AG04449 (cell line): Measurements from ENCODE around the gene PDZD4.

ENCODE experiments used
- CTCF ChIA-PET: fragments of 350-600 bp; formaldehyde crosslinking; extraction: SDS; loops from one replicate; lab custom pipeline; 2021; ENCODE audit warnings: antibody characterized with exemption; lab: Yijun Ruan, JAX
- POLR2A ChIA-PET: fragments of 400-600, 350-600 bp; formaldehyde crosslinking; extraction: SDS; loops from one replicate; lab custom pipeline; 2020; ENCODE audit warnings: antibody characterized with exemption, inconsistent platforms; lab: Yijun Ruan, JAX
- DNase-seq: peaks from one replicate; pipeline ENCODE4 v3.0.0-alpha.2; 2010; ENCODE audit warnings: low read depth, low spot score
- H3K4me3 ChIP-seq: 2 replicates; pipeline ENCODE4 v1.5.1; 2011; ENCODE audit warnings: low read depth, mild to moderate bottlenecking, control low read depth, low read length
- TF ChIP-seq, protein P1 (sequence below): IDR thresholded peaks from one replicate; pipeline ENCODE4 v1.5.1; 2011; ENCODE audit warnings: mild to moderate bottlenecking, moderate library complexity, low read length, control low read depth, inconsistent platforms; ENCODE audit not compliant: insufficient read depth; ENCODE audit errors: missing control alignments

Gene PDZD4

DNA sequence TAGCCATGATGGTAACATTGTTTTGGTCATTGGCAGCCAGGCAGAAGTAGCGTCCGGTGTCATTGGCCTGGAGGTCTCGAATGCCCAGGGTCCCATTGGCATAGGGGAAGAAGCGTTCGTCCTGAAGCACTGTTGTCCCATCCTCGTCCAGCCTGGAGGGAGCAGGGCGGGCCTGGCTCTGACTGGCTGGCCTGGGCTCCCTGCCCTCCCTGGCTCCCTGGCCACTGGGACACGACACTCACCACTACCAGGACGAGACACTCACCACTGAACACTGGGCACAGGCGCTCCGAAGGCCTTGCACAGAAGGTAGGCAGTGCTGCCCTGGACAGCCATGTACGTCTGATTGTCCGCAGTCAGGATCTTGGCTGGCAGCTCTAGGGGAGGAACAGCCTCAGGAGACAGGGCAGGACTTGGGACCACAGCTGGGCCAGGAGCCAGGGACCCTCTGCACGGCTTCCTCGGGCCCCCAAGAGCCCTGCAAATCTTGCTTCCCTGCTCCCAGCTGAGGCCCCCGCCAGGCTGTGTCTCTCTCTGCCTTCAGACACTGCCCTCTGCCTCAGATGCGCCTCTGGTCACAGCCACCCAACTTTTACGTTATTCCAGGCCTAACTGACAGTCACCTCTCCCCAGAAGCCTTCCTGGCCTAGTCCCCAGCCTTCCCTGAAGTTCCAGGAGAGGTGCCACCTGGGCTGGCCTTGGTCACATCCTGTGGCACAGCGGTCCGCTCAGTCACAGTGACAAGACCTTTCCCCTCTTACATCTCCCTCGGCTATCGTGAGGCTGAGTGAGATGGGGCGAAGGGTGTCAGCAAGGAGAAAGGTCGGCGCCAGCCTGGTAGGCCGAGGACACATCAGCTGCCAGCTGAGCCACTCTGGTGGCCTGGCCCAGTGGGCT, 38.5 kb upstream of the PDZD4 start:
- POLR2A ChIA-PET: no interaction called here
- DNase-seq: no peak
- CTCF ChIA-PET: no interaction called here
- H3K4me3 ChIP-seq: no peak overlapping the region
- TF ChIP-seq, protein P1, sequence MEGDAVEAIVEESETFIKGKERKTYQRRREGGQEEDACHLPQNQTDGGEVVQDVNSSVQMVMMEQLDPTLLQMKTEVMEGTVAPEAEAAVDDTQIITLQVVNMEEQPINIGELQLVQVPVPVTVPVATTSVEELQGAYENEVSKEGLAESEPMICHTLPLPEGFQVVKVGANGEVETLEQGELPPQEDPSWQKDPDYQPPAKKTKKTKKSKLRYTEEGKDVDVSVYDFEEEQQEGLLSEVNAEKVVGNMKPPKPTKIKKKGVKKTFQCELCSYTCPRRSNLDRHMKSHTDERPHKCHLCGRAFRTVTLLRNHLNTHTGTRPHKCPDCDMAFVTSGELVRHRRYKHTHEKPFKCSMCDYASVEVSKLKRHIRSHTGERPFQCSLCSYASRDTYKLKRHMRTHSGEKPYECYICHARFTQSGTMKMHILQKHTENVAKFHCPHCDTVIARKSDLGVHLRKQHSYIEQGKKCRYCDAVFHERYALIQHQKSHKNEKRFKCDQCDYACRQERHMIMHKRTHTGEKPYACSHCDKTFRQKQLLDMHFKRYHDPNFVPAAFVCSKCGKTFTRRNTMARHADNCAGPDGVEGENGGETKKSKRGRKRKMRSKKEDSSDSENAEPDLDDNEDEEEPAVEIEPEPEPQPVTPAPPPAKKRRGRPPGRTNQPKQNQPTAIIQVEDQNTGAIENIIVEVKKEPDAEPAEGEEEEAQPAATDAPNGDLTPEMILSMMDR: no peak

GRCh38 chrX:153867671-153868070, 37.3 kb upstream of the PDZD4 start:
- TF ChIP-seq, protein P1: no peak
- ChIA-PET POLR2A (no interaction called here), CTCF (no interaction called here)
- no peak for DNase-seq
- no peak overlapping the region for H3K4me3 ChIP-seq

DNA sequence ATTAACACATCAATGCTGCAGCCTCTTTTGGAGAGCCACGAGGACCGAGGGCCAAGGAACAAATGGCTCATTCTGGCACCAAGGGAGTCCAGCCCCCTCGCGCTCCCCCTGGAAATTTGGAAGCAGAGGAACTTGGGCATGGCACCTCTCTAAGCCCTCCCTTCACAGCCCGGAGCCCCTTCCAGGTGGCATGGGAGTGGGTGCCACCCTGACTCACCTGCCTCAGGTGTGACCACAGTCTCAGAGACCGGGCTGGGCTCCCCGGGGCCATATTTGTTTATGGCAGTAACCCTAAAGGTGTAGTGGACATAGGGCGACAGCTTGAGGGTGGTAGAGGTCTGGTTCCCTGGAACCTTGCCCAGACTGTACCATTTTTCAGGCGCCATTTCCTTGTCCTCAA, 36.8 kb upstream of the PDZD4 start:
- TF ChIP-seq, protein P1: no peak

GRCh38 chrX:153866302-153867019, 36.1 kb upstream of the PDZD4 start:
- CTCF ChIA-PET: no interaction called here
- H3K4me3 ChIP-seq: no peak overlapping the region
- no peak for DNase-seq
- POLR2A ChIA-PET: no interaction called here
- TF ChIP-seq, protein P1: no peak

More for the DNA sequence above, 36.8 kb upstream of the PDZD4 start:
- DNase-seq: no peak
- ChIA-PET CTCF (no interaction called here), POLR2A (no interaction called here)
- H3K4me3 ChIP-seq: no peak overlapping the region

- TF ChIP-seq, protein P1: no peak
- H3K4me3 ChIP-seq: no peak overlapping the region
- ChIA-PET CTCF (no interaction called here), POLR2A (no interaction called here)
- no peak for DNase-seq
Measured at GRCh38 chrX:153865685-153866084, 35.3 kb upstream of the PDZD4 start.

DNA sequence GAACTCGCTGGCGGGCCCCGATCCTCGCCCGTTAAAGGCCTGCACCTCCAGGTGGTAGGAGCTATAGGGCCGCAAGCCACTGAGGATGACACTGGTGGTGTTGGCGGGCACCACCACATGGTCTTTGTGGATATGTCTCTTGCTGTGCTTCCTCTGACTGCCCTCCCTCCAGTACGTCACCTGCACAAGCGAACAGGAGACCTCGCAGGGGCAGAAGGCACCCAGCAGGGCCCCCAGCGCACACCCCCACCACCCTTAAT, 34.9 kb upstream of the PDZD4 start:
- no peak overlapping the region for H3K4me3 ChIP-seq
- ChIA-PET POLR2A (no interaction called here), CTCF (no interaction called here)
- no peak for DNase-seq
- TF ChIP-seq, protein P1: no peak
